ENCODE measurements around the gene IGSF6. TPM values are rescaled to one million over a fixed set of nuclear protein-coding genes. Genes with fewer than 3 reads are reported as not detected.
"Not testable (repeated sequence)": the region's sequence is repeated elsewhere in the genome, so short reads cannot be mapped to it uniquely, and the experiment has no call there.

Gene IGSF6
- total RNA-seq (not detected in 2 replicates), polyA plus RNA-seq (0.13 TPM in 1 of 2 replicates, not detected in the other)

- no peak for DNase-seq (ENCODE audit: low read depth in 1 of 2, low spot score in 1 of 2)
- Histone ChIP-seq H3K4me3 (no peak within 1 kb of the TSS), H3K4me1 (ENCODE audit: low read depth) (no peaks in the 10 kb centered on the region), H3K27me3 (no peaks in the 10 kb centered on the region), H3K9me3 (ENCODE audit: low read depth) (no peaks in the 10 kb centered on the region), H3K27ac (no peak within 1 kb of the TSS), H3K36me3 (peaks cover 3% of the 10 kb centered on the region)
- no peak for TF ChIP-seq CTCF (IDR thresholded peaks at IDR 0.05; ENCODE audit: low read depth, low read length)
Observed at GRCh38 chr16:21652453-21652852, at the start of gene IGSF6. IGSF6 (minus strand) TSS chr16:21652608; CDS start chr16:21652598, 10 bp downstream.

- H3K27ac ChIP-seq: no peak overlapping the region
- H3K27me3 ChIP-seq: no peaks in the 10 kb centered on the region
- no peaks in the 10 kb centered on the region for H3K4me1 ChIP-seq (ENCODE audit: low read depth)
- no peak overlapping the region for H3K4me3 ChIP-seq
- no peak for TF ChIP-seq CTCF (IDR thresholded peaks at IDR 0.05; ENCODE audit: low read depth, low read length)
- no peaks in the 10 kb centered on the region for H3K9me3 ChIP-seq (ENCODE audit: low read depth)
- no peaks in the 10 kb centered on the region for H3K36me3 ChIP-seq
- no peak for DNase-seq (ENCODE audit: low read depth in 1 of 2, low spot score in 1 of 2)
Observed at GRCh38 chr16:21701271-21701670, 48.9 kb upstream of the IGSF6 start.

- TF ChIP-seq CTCF (IDR thresholded peaks at IDR 0.05; ENCODE audit: low read depth, low read length): no peak
- H3K4me1 ChIP-seq (ENCODE audit: low read depth): no peaks in the 10 kb centered on the region
- no peaks in the 10 kb centered on the region for H3K9me3 ChIP-seq (ENCODE audit: low read depth)
- no peak for DNase-seq (ENCODE audit: low read depth in 1 of 2, low spot score in 1 of 2)
- no peak overlapping the region for H3K4me3 ChIP-seq
- H3K27ac ChIP-seq: no peak overlapping the region
- H3K27me3 ChIP-seq: no peaks in the 10 kb centered on the region
- no peaks in the 10 kb centered on the region for H3K36me3 ChIP-seq
Observed at GRCh38 chr16:21698169-21699032, 46.0 kb upstream of the IGSF6 start.

GRCh38 chr16:21697032-21697431 lies 44.6 kb upstream of the IGSF6 start:
- H3K27me3 ChIP-seq: no peaks in the 10 kb centered on the region
- DNase-seq (ENCODE audit: low read depth in 1 of 2, low spot score in 1 of 2): no peak
- no peaks in the 10 kb centered on the region for H3K9me3 ChIP-seq (ENCODE audit: low read depth)
- no peak for TF ChIP-seq CTCF (IDR thresholded peaks at IDR 0.05; ENCODE audit: low read depth, low read length)
- no peak overlapping the region for H3K4me3 ChIP-seq
- no peaks in the 10 kb centered on the region for H3K4me1 ChIP-seq (ENCODE audit: low read depth)
- no peaks in the 10 kb centered on the region for H3K36me3 ChIP-seq
- H3K27ac ChIP-seq: no peak overlapping the region

GRCh38 chr16:21694609-21695008 lies 42.2 kb upstream of the IGSF6 start:
- H3K27me3 ChIP-seq: no peaks in the 10 kb centered on the region
- H3K4me1 ChIP-seq (ENCODE audit: low read depth): no peaks in the 10 kb centered on the region
- H3K4me3 ChIP-seq: no peak overlapping the region
- H3K27ac ChIP-seq: no peak overlapping the region
- DNase-seq (ENCODE audit: low read depth in 1 of 2, low spot score in 1 of 2): no peak
- H3K36me3 ChIP-seq: no peaks in the 10 kb centered on the region
- TF ChIP-seq CTCF (IDR thresholded peaks at IDR 0.05; ENCODE audit: low read depth, low read length): no peak
- no peaks in the 10 kb centered on the region for H3K9me3 ChIP-seq (ENCODE audit: low read depth)

GRCh38 chr16:21690967-21691366 lies 38.6 kb upstream of the IGSF6 start:
- not testable (repeated sequence) for H3K4me3 ChIP-seq; H3K27ac ChIP-seq; DNase-seq (ENCODE audit: low read depth in 1 of 2, low spot score in 1 of 2)

More at GRCh38 chr16:21690967-21691366, 38.6 kb upstream of the IGSF6 start:
- H3K27me3 ChIP-seq; H3K9me3 ChIP-seq (ENCODE audit: low read depth); H3K4me1 ChIP-seq (ENCODE audit: low read depth); H3K36me3 ChIP-seq: not testable (repeated sequence)
